HepG2 (cell line): ENCODE data around the gene CLDN11. TPM values are rescaled to one million over a fixed set of nuclear protein-coding genes. Genes with fewer than 3 reads are reported as not detected.

Source experiments
- ATAC-seq: fragments of 200-7000 bp; cut with Tn5 transposase; 3 replicates; pipeline ENCODE4 v1.9.1; 2020; ENCODE audit warnings: mild to moderate bottlenecking, moderate library complexity
- BruUV-seq: library from RNA; stranded (reverse); fragments of 400-500 nt; replicated peaks from 2 replicates; lab custom pipeline; 2021; lab: Mats Ljungman, UMichigan
- CTCF ChIA-PET: fragments of 300-600 bp; formaldehyde crosslinking; extraction: SDS; loops from one replicate; lab custom pipeline; 2021; ENCODE audit warnings: low total read pairs, inconsistent platforms, low intra/inter-chr PET ratio; lab: Yijun Ruan, JAX
- POLR2A ChIA-PET: fragments of 350-600 bp; sonication (Branson Sonifier 250); formaldehyde crosslinking; loops from one replicate; lab custom pipeline; 2020; ENCODE audit warnings: antibody characterized with exemption, inconsistent platforms; lab: Yijun Ruan, JAX
- DNase-seq: peaks from one replicate; pipeline ENCODE4 v3.0.0-alpha.2; 2015; ENCODE audit warnings: low spot score
- FAIRE-seq: peaks from 3 replicates; lab custom pipeline; 2011; peaks lifted over from hg19 to GRCh38; lab: Jason Lieb, UNC
- H2AFZ ChIP-seq: one replicate; pipeline ENCODE4 v1.6.1; 2011; ENCODE audit warnings: low read length, inconsistent platforms
- H3K27ac ChIP-seq: fragments of 300-600 bp; 3 replicates; pipeline ENCODE4 v1.8.0; 2011; ENCODE audit warnings: mixed run types, mild to moderate bottlenecking, mixed read lengths, low read length, inconsistent platforms; ENCODE audit not compliant: insufficient read depth; ENCODE audit errors: extremely low read length
- H3K27me3 ChIP-seq, 2 experiments: fragments of 200-600 bp in 1 of 2; 2 replicates in 1 of 2; 3 replicates in 1 of 2; pipeline versions ENCODE4 v1.6.0 to v1.8.0; 2011; ENCODE audit warnings: low read length in 2 of 2, mild to moderate bottlenecking in 2 of 2, moderate library complexity in 2 of 2, inconsistent platforms in 1 of 2; ENCODE audit not compliant: insufficient read depth in 2 of 2, control insufficient read depth in 1 of 2
- H3K36me3 ChIP-seq, 2 experiments: fragments of 200-600 bp in 1 of 2; replicated peaks in 1 of 2; 2 replicates in 1 of 2; 3 replicates in 1 of 2; pipeline versions ENCODE4 v1.5.1 to v1.8.0; 2011; ENCODE audit warnings: low read length in 2 of 2, inconsistent platforms in 1 of 2; ENCODE audit not compliant: insufficient read depth in 2 of 2, control insufficient read depth in 1 of 2
- H3K4me1 ChIP-seq: 2 replicates; pipeline ENCODE4 v1.5.1; 2012; ENCODE audit warnings: low read length, inconsistent platforms; ENCODE audit not compliant: insufficient read depth
- H3K4me2 ChIP-seq: 2 replicates; pipeline ENCODE4 v1.6.0; 2011; ENCODE audit warnings: low read depth, low read length, inconsistent platforms
- H3K4me3 ChIP-seq, 3 experiments: fragments of 200-600 bp in 1 of 3; sonication (generic), shearing (Covaris generic) in 1 of 3; replicated peaks in 1 of 3; 2 replicates each; pipeline ENCODE4 v1.5.1; 2011 to 2016; ENCODE audit warnings: low read length in 3 of 3, inconsistent platforms in 2 of 3, low read depth in 2 of 3, mild to moderate bottlenecking in 2 of 3, control low read depth in 1 of 3, mixed read lengths in 1 of 3; ENCODE audit not compliant: insufficient read depth in 1 of 3
- H3K79me2 ChIP-seq: one replicate; pipeline ENCODE4 v1.6.1; 2011; ENCODE audit warnings: low read length, inconsistent platforms; ENCODE audit not compliant: insufficient read depth
- H3K9ac ChIP-seq: 2 replicates; pipeline ENCODE4 v1.6.0; 2011; ENCODE audit warnings: mild to moderate bottlenecking, low read depth, low read length, inconsistent platforms; ENCODE audit not compliant: insufficient read depth
- H3K9me3 ChIP-seq: 2 replicates; pipeline ENCODE4 v1.5.1; 2012; ENCODE audit warnings: mild to moderate bottlenecking, low read length
- H4K20me1 ChIP-seq: 2 replicates; pipeline ENCODE4 v1.6.0; 2011; ENCODE audit warnings: inconsistent platforms, mild to moderate bottlenecking, low read length, moderate library complexity; ENCODE audit not compliant: insufficient read depth
- CENPX ChIP-seq: sonication (generic); formaldehyde crosslinking; IDR thresholded peaks from 2 replicates; pipeline ENCODE4 v1.9.0; 2021; ENCODE audit warnings: mild to moderate bottlenecking, missing genetic modification reagents, moderate library complexity
- ETV5 ChIP-seq: IDR thresholded peaks from 2 replicates; pipeline ENCODE4 v1.6.1; 2018; ENCODE audit warnings: missing biosample characterization, missing genetic modification reagents, inconsistent platforms, borderline replicate concordance
- NFRKB ChIP-seq: fragments of 450-650 bp; IDR thresholded peaks from 2 replicates; pipeline ENCODE4 v1.6.1; 2017
- PCBP2 ChIP-seq: fragments of 200-400 bp; formaldehyde crosslinking; optimal IDR thresholded peaks from 2 replicates; pipeline ENCODE3; 2018; ENCODE audit warnings: low read length, low read depth; ENCODE audit not compliant: poor library complexity, severe bottlenecking
- SMARCE1 ChIP-seq: fragments of 450-650 bp; IDR thresholded peaks from 2 replicates; pipeline ENCODE4 v1.6.1; 2017; ENCODE audit warnings: borderline replicate concordance
- SOX6 ChIP-seq, 2 experiments: fragments of 450-650 bp in 1 of 2; sonication (generic) in 1 of 2; formaldehyde crosslinking in 1 of 2; IDR thresholded peaks; 2 replicates each; pipeline versions ENCODE4 v1.4.0 to v1.6.1; 2017 to 2020; ENCODE audit warnings: antibody characterized with exemption in 1 of 2, mild to moderate bottlenecking in 1 of 2, missing genetic modification reagents in 1 of 2
- SRSF1 ChIP-seq: fragments of 200-400 bp; formaldehyde crosslinking; optimal IDR thresholded peaks from 2 replicates; pipeline ENCODE3; 2017; ENCODE audit warnings: mild to moderate bottlenecking, low read depth, low read length, moderate library complexity
- SRSF9 ChIP-seq: fragments of 200-400 bp; formaldehyde crosslinking; IDR thresholded peaks from 2 replicates; pipeline ENCODE4 v1.6.1; 2018; ENCODE audit warnings: borderline replicate concordance, mild to moderate bottlenecking, low read depth, low read length; ENCODE audit not compliant: insufficient read depth, poor library complexity, severe bottlenecking
- SRY ChIP-seq: sonication (generic); formaldehyde crosslinking; IDR thresholded peaks from 2 replicates; pipeline ENCODE4 v1.8.0; 2022; ENCODE audit warnings: mild to moderate bottlenecking, missing genetic modification reagents
- ZNF205 ChIP-seq: IDR thresholded peaks from 2 replicates; pipeline ENCODE4 v1.6.1; 2018; ENCODE audit warnings: missing biosample characterization, missing genetic modification reagents
- ZNF225 ChIP-seq: sonication (generic); formaldehyde crosslinking; IDR thresholded peaks from 2 replicates; pipeline ENCODE4 v1.4.0; 2020; ENCODE audit warnings: mild to moderate bottlenecking, missing genetic modification reagents
- ZNF343 ChIP-seq: sonication (generic); formaldehyde crosslinking; IDR thresholded peaks from 2 replicates; pipeline ENCODE4 v1.4.0; 2020; ENCODE audit warnings: mild to moderate bottlenecking, missing genetic modification reagents
- ZNF644 ChIP-seq: IDR thresholded peaks from 2 replicates; pipeline ENCODE4 v1.6.1; 2016; ENCODE audit warnings: low read depth
- ZNF737 ChIP-seq: sonication (generic); formaldehyde crosslinking; IDR thresholded peaks from 2 replicates; pipeline ENCODE4 v1.5.0; 2020; ENCODE audit warnings: missing genetic modification reagents, mild to moderate bottlenecking, borderline replicate concordance
- WGBS: methylation state at CpG from one replicate; pipeline ENCODE4 v1.1.6; 2017; ENCODE audit warnings: low lambda C conversion rate; 5-methylcytosine and 5-hydroxymethylcytosine counted together
- in situ Hi-C: cut with HindIII; loops from 2 replicates; pipeline ENCODE4 v1.10.0; 2017; ENCODE audit warnings: low pct_unique_long_range_greater_than_20kb; ENCODE audit not compliant: extremely low pct_ligation_motif_present
- intact Hi-C: fragments of 100-400 bp; cut with micrococcal nuclease; formaldehyde crosslinking; loops from one replicate; pipeline ENCODE4 v1.10.0; 2022; ENCODE audit not compliant: unreplicated experiment
- polyA plus RNA-seq, 8 experiments: library from polyadenylated mRNA; depleted of rRNA in 3 of 8; stranded (reverse) in 7 of 8; unstranded in 1 of 8; fragments of >200 nt; fragmentation: Illumina TruSeq in 4 of 8; extraction: Trizol in 4 of 8; gene quantifications; 2 replicates each; pipeline versions ENCODE4 v1.2.1 to v1.2.3, GENCODE V29; 2011 to 2016; ENCODE audit warnings: low read depth in 4 of 8, missing spikeins in 1 of 8, mixed read lengths in 1 of 8; ENCODE audit not compliant: insufficient read depth in 1 of 8
- total RNA-seq, 5 experiments: library from RNA; depleted of rRNA; stranded (reverse); fragments of >200 nt; fragmentation: Illumina TruSeq; extraction: Trizol; gene quantifications; 2 replicates each; pipeline ENCODE4 v1.2.3, GENCODE V29; 2016; ENCODE audit warnings: low read depth in 1 of 5
- TF ChIP-seq, protein P1 (sequence below): sonication (generic); formaldehyde crosslinking; conservative IDR thresholded peaks from 2 replicates; pipeline ENCODE4 v1.5.0; 2020; ENCODE audit warnings: missing genetic modification reagents
- TF ChIP-seq, protein P2 (sequence below), 2 experiments: fragments of 450-650 bp in 1 of 2; sonication (generic) in 1 of 2; formaldehyde crosslinking; IDR thresholded peaks; 2 replicates each; pipeline versions ENCODE4 v1.5.0 to v1.8.0; 2020 to 2022; ENCODE audit warnings: mild to moderate bottlenecking in 1 of 2, missing genetic modification reagents in 1 of 2
- TF ChIP-seq, protein P3 (sequence below): sonication (generic); formaldehyde crosslinking; conservative IDR thresholded peaks from 2 replicates; pipeline ENCODE4 v1.4.0; 2020; ENCODE audit warnings: missing genetic modification reagents
- TF ChIP-seq, protein P4 (sequence below): sonication (generic); formaldehyde crosslinking; IDR thresholded peaks from 2 replicates; pipeline ENCODE4 v1.4.0; 2020; ENCODE audit warnings: missing genetic modification reagents

Gene CLDN11
- total and polyA plus RNA-seq, 2 of the 13 experiments (the other 11 are each of a cell fraction or from before 2014, with no cell fraction given) = 4.2 to 4.9 TPM

DNA sequence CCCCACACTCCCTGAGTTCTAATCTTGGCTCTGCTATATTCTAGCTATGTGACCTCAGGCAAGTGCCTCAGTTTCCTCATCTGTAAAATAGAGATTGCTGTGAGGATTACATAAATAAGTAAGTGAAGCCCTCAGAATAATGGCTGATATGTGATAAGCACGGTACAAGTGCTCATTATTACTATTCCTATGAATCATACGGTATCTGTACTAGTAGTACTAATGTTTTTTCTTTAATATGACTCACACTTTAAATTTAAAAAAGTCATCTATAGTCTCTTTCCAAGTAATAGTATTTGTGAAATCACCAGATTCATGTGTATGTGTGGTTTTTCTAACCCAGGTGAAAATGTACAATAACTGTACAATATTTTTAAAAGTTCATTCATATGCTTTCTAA is 58.7 kb downstream of the CLDN11 start (continued):
- TF ChIP-seq, protein P1, sequence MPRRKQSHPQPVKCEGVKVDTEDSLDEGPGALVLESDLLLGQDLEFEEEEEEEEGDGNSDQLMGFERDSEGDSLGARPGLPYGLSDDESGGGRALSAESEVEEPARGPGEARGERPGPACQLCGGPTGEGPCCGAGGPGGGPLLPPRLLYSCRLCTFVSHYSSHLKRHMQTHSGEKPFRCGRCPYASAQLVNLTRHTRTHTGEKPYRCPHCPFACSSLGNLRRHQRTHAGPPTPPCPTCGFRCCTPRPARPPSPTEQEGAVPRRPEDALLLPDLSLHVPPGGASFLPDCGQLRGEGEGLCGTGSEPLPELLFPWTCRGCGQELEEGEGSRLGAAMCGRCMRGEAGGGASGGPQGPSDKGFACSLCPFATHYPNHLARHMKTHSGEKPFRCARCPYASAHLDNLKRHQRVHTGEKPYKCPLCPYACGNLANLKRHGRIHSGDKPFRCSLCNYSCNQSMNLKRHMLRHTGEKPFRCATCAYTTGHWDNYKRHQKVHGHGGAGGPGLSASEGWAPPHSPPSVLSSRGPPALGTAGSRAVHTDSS (CRISPR knock-in tag) = no peak
- TF ChIP-seq PCBP2 (no peak), NFRKB (no peak)

DNA sequence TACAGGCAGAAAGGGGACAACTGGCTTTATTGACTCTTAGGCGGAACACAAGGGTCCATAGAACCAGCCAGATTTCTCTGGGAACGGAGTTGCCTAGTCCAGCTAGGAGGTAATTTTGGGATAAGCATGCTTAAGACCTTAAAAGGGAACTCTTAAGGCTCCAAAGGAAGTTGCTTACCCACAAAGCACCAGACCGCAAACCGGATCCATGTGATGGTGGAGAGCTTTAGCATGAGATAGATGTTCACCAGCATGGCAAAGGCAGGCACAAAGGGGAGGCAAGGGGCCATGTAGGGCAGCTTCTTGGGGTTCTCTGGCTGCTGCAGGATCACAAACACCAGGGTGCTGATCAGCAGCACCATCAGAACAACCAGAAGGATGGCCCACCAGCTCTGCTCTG is 61.4 kb downstream of the CLDN11 start:
- POLR2A ChIA-PET = no interaction called here
- BruUV-seq = no TSS peak
- no peak overlapping the region for H3K4me2 ChIP-seq
- in situ Hi-C loops (no loop called here), intact Hi-C loops (no loop called here)
- no peak overlapping the region for H3K9ac ChIP-seq
- ATAC-seq (no peak), FAIRE-seq (no peak), DNase-seq (no peak)
- no peak overlapping the region for H3K27ac ChIP-seq
- H3K4me3 ChIP-seq = no peak overlapping the region
- H3K4me1 ChIP-seq = no peaks in the 10 kb centered on the region; the same call in 1 of the 2 replicates
- peaks cover 0 to 11% of the 10 kb centered on the region in 2 experiments; a peak in 3 of 5 replicates for H3K27me3 ChIP-seq
- no peaks in the 10 kb centered on the region for H3K9me3 ChIP-seq
- no peaks in the 10 kb centered on the region for H3K36me3 ChIP-seq
- 68% methylated on average over 4 of the region's 4 CpGs for WGBS
- H2AFZ ChIP-seq = no peak overlapping the region
- H4K20me1 ChIP-seq = no peaks in the 10 kb centered on the region
- H3K79me2 ChIP-seq = no peaks in the 10 kb centered on the region
- CTCF ChIA-PET = no interaction called here
- TF ChIP-seq ZNF644 (CRISPR knock-in tag) (no peak), ZNF343 (CRISPR knock-in tag) (no peak), SMARCE1 (no peak), ETV5 (no peak), SOX6 (IDR thresholded peaks at IDR 0.05) (no peak), SOX6 (CRISPR knock-in tag; IDR thresholded peaks at IDR 0.05) (no peak), SRSF1 (no peak), SRSF9 (no peak), SRY (CRISPR knock-in tag) (no peak), ZNF225 (no peak), ZNF205 (CRISPR knock-in tag) (no peak), ZNF737 (no peak), CENPX (CRISPR knock-in tag) (no peak)
- TF ChIP-seq, protein P2, sequence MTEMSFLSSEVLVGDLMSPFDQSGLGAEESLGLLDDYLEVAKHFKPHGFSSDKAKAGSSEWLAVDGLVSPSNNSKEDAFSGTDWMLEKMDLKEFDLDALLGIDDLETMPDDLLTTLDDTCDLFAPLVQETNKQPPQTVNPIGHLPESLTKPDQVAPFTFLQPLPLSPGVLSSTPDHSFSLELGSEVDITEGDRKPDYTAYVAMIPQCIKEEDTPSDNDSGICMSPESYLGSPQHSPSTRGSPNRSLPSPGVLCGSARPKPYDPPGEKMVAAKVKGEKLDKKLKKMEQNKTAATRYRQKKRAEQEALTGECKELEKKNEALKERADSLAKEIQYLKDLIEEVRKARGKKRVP (CRISPR knock-in tag; IDR thresholded peaks at IDR 0.05) = no peak
- TF ChIP-seq, protein P3, sequence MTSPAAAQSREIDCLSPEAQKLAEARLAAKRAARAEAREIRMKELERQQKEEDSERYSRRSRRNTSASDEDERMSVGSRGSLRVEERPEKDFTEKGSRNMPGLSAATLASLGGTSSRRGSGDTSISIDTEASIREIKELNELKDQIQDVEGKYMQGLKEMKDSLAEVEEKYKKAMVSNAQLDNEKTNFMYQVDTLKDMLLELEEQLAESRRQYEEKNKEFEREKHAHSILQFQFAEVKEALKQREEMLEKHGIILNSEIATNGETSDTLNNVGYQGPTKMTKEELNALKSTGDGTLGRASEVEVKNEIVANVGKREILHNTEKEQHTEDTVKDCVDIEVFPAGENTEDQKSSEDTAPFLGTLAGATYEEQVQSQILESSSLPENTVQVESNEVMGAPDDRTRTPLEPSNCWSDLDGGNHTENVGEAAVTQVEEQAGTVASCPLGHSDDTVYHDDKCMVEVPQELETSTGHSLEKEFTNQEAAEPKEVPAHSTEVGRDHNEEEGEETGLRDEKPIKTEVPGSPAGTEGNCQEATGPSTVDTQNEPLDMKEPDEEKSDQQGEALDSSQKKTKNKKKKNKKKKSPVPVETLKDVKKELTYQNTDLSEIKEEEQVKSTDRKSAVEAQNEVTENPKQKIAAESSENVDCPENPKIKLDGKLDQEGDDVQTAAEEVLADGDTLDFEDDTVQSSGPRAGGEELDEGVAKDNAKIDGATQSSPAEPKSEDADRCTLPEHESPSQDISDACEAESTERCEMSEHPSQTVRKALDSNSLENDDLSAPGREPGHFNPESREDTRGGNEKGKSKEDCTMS = no peak
- TF ChIP-seq, protein P4, sequence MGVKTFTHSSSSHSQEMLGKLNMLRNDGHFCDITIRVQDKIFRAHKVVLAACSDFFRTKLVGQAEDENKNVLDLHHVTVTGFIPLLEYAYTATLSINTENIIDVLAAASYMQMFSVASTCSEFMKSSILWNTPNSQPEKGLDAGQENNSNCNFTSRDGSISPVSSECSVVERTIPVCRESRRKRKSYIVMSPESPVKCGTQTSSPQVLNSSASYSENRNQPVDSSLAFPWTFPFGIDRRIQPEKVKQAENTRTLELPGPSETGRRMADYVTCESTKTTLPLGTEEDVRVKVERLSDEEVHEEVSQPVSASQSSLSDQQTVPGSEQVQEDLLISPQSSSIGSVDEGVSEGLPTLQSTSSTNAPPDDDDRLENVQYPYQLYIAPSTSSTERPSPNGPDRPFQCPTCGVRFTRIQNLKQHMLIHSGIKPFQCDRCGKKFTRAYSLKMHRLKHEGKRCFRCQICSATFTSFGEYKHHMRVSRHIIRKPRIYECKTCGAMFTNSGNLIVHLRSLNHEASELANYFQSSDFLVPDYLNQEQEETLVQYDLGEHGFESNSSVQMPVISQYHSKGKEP (CRISPR knock-in tag) = no peak
